Measurements from ENCODE around the gene DENND4A.

GRCh38 chr15:65651042-65651322 lies 141.1 kb downstream of the DENND4A start:
- TF ChIP-seq EP300 (IDR thresholded peaks at IDR 0.05) (no peak), POLR2AphosphoS5 (IDR thresholded peaks at IDR 0.05) (no peak)
- TF ChIP-seq, protein P1, sequence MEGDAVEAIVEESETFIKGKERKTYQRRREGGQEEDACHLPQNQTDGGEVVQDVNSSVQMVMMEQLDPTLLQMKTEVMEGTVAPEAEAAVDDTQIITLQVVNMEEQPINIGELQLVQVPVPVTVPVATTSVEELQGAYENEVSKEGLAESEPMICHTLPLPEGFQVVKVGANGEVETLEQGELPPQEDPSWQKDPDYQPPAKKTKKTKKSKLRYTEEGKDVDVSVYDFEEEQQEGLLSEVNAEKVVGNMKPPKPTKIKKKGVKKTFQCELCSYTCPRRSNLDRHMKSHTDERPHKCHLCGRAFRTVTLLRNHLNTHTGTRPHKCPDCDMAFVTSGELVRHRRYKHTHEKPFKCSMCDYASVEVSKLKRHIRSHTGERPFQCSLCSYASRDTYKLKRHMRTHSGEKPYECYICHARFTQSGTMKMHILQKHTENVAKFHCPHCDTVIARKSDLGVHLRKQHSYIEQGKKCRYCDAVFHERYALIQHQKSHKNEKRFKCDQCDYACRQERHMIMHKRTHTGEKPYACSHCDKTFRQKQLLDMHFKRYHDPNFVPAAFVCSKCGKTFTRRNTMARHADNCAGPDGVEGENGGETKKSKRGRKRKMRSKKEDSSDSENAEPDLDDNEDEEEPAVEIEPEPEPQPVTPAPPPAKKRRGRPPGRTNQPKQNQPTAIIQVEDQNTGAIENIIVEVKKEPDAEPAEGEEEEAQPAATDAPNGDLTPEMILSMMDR (IDR thresholded peaks at IDR 0.05): no peak

Measured in gastroesophageal sphincter (tissue), 3 donors.